HepG2 (cell line): ENCODE results near the gene PFAS. TPM values are rescaled to one million over a fixed set of nuclear protein-coding genes. Genes with fewer than 3 reads are reported as not detected.

ENCODE experiments used
- ATAC-seq: fragments of 200-7000 bp; cut with Tn5 transposase; 3 replicates; pipeline ENCODE4 v1.9.1; 2020; ENCODE audit warnings: mild to moderate bottlenecking, moderate library complexity
- BruUV-seq: library from RNA; stranded (reverse); fragments of 400-500 nt; replicated peaks from 2 replicates; lab custom pipeline; 2021; lab: Mats Ljungman, UMichigan
- CTCF ChIA-PET: fragments of 300-600 bp; formaldehyde crosslinking; extraction: SDS; loops from one replicate; lab custom pipeline; 2021; ENCODE audit warnings: low total read pairs, inconsistent platforms, low intra/inter-chr PET ratio; lab: Yijun Ruan, JAX
- POLR2A ChIA-PET: fragments of 350-600 bp; sonication (Branson Sonifier 250); formaldehyde crosslinking; loops from one replicate; lab custom pipeline; 2020; ENCODE audit warnings: antibody characterized with exemption, inconsistent platforms; lab: Yijun Ruan, JAX
- DNase-seq: peaks from one replicate; pipeline ENCODE4 v3.0.0-alpha.2; 2015; ENCODE audit warnings: low spot score
- FAIRE-seq: peaks from 3 replicates; lab custom pipeline; 2011; peaks lifted over from hg19 to GRCh38; lab: Jason Lieb, UNC
- H2AFZ ChIP-seq: one replicate; pipeline ENCODE4 v1.6.1; 2011; ENCODE audit warnings: low read length, inconsistent platforms
- H3K27ac ChIP-seq: fragments of 300-600 bp; 3 replicates; pipeline ENCODE4 v1.8.0; 2011; ENCODE audit warnings: mixed run types, mild to moderate bottlenecking, mixed read lengths, low read length, inconsistent platforms; ENCODE audit not compliant: insufficient read depth; ENCODE audit errors: extremely low read length
- H3K27me3 ChIP-seq, 2 experiments: fragments of 200-600 bp in 1 of 2; 2 replicates in 1 of 2; 3 replicates in 1 of 2; pipeline versions ENCODE4 v1.6.0 to v1.8.0; 2011; ENCODE audit warnings: low read length in 2 of 2, mild to moderate bottlenecking in 2 of 2, moderate library complexity in 2 of 2, inconsistent platforms in 1 of 2; ENCODE audit not compliant: insufficient read depth in 2 of 2, control insufficient read depth in 1 of 2
- H3K36me3 ChIP-seq, 2 experiments: fragments of 200-600 bp in 1 of 2; replicated peaks in 1 of 2; 2 replicates in 1 of 2; 3 replicates in 1 of 2; pipeline versions ENCODE4 v1.5.1 to v1.8.0; 2011; ENCODE audit warnings: low read length in 2 of 2, inconsistent platforms in 1 of 2; ENCODE audit not compliant: insufficient read depth in 2 of 2, control insufficient read depth in 1 of 2
- H3K4me1 ChIP-seq: 2 replicates; pipeline ENCODE4 v1.5.1; 2012; ENCODE audit warnings: low read length, inconsistent platforms; ENCODE audit not compliant: insufficient read depth
- H3K4me2 ChIP-seq: 2 replicates; pipeline ENCODE4 v1.6.0; 2011; ENCODE audit warnings: low read depth, low read length, inconsistent platforms
- H3K4me3 ChIP-seq, 3 experiments: fragments of 200-600 bp in 1 of 3; sonication (generic), shearing (Covaris generic) in 1 of 3; replicated peaks in 1 of 3; 2 replicates each; pipeline ENCODE4 v1.5.1; 2011 to 2016; ENCODE audit warnings: low read length in 3 of 3, inconsistent platforms in 2 of 3, low read depth in 2 of 3, mild to moderate bottlenecking in 2 of 3, control low read depth in 1 of 3, mixed read lengths in 1 of 3; ENCODE audit not compliant: insufficient read depth in 1 of 3
- H3K79me2 ChIP-seq: one replicate; pipeline ENCODE4 v1.6.1; 2011; ENCODE audit warnings: low read length, inconsistent platforms; ENCODE audit not compliant: insufficient read depth
- H3K9ac ChIP-seq: 2 replicates; pipeline ENCODE4 v1.6.0; 2011; ENCODE audit warnings: mild to moderate bottlenecking, low read depth, low read length, inconsistent platforms; ENCODE audit not compliant: insufficient read depth
- H3K9me3 ChIP-seq: 2 replicates; pipeline ENCODE4 v1.5.1; 2012; ENCODE audit warnings: mild to moderate bottlenecking, low read length
- H4K20me1 ChIP-seq: 2 replicates; pipeline ENCODE4 v1.6.0; 2011; ENCODE audit warnings: inconsistent platforms, mild to moderate bottlenecking, low read length, moderate library complexity; ENCODE audit not compliant: insufficient read depth
- ADNP ChIP-seq: sonication (generic); formaldehyde crosslinking; IDR thresholded peaks from 2 replicates; pipeline ENCODE4 v1.4.0; 2020; ENCODE audit warnings: missing genetic modification reagents
- AHR ChIP-seq: IDR thresholded peaks from 2 replicates; pipeline ENCODE4 v1.6.1; 2018; ENCODE audit warnings: missing genetic modification reagents, missing compliant biosample characterization
- ARNTL ChIP-seq: sonication (generic); formaldehyde crosslinking; IDR thresholded peaks from 2 replicates; pipeline ENCODE4 v1.4.0; 2020; ENCODE audit warnings: mild to moderate bottlenecking, missing genetic modification reagents
- BRD4 ChIP-seq: sonication (generic); formaldehyde crosslinking; IDR thresholded peaks from 2 replicates; pipeline ENCODE4 v1.4.0; 2020; ENCODE audit warnings: missing genetic modification reagents
- CTCF ChIP-seq: sonication (generic); formaldehyde crosslinking; IDR thresholded peaks from 2 replicates; pipeline ENCODE4 v1.5.0; 2020; ENCODE audit warnings: mild to moderate bottlenecking, missing genetic modification reagents, moderate library complexity
- MAZ ChIP-seq, 2 experiments: sonication (generic) in 1 of 2; formaldehyde crosslinking in 1 of 2; IDR thresholded peaks; 2 replicates each; pipeline versions ENCODE4 v1.5.0 to v1.6.1; 2012 to 2020; ENCODE audit warnings: low read depth in 2 of 2, mild to moderate bottlenecking in 2 of 2, borderline replicate concordance in 1 of 2, improper control_type of control experiment in 1 of 2, low read length in 1 of 2, missing genetic modification reagents in 1 of 2, moderate library complexity in 1 of 2
- POLR2G ChIP-seq: fragments of 200-400 bp; formaldehyde crosslinking; IDR thresholded peaks from 2 replicates; pipeline ENCODE4 v1.6.1; 2018; ENCODE audit warnings: mild to moderate bottlenecking, low read depth, low read length, moderate library complexity
- ZNF414 ChIP-seq: sonication (generic); formaldehyde crosslinking; IDR thresholded peaks from 2 replicates; pipeline ENCODE4 v1.5.0; 2020; ENCODE audit warnings: missing genetic modification reagents
- ZNF646 ChIP-seq: sonication (generic); formaldehyde crosslinking; IDR thresholded peaks from 2 replicates; pipeline ENCODE4 v1.9.0; 2021; ENCODE audit warnings: mild to moderate bottlenecking, missing genetic modification reagents
- WGBS: methylation state at CpG from one replicate; pipeline ENCODE4 v1.1.6; 2017; ENCODE audit warnings: low lambda C conversion rate; 5-methylcytosine and 5-hydroxymethylcytosine counted together
- in situ Hi-C: cut with HindIII; loops from 2 replicates; pipeline ENCODE4 v1.10.0; 2017; ENCODE audit warnings: low pct_unique_long_range_greater_than_20kb; ENCODE audit not compliant: extremely low pct_ligation_motif_present
- intact Hi-C: fragments of 100-400 bp; cut with micrococcal nuclease; formaldehyde crosslinking; loops from one replicate; pipeline ENCODE4 v1.10.0; 2022; ENCODE audit not compliant: unreplicated experiment
- polyA plus RNA-seq, 8 experiments: library from polyadenylated mRNA; depleted of rRNA in 3 of 8; stranded (reverse) in 7 of 8; unstranded in 1 of 8; fragments of >200 nt; fragmentation: Illumina TruSeq in 4 of 8; extraction: Trizol in 4 of 8; gene quantifications; 2 replicates each; pipeline versions ENCODE4 v1.2.1 to v1.2.3, GENCODE V29; 2011 to 2016; ENCODE audit warnings: low read depth in 4 of 8, missing spikeins in 1 of 8, mixed read lengths in 1 of 8; ENCODE audit not compliant: insufficient read depth in 1 of 8
- total RNA-seq, 5 experiments: library from RNA; depleted of rRNA; stranded (reverse); fragments of >200 nt; fragmentation: Illumina TruSeq; extraction: Trizol; gene quantifications; 2 replicates each; pipeline ENCODE4 v1.2.3, GENCODE V29; 2016; ENCODE audit warnings: low read depth in 1 of 5

PFAS gene
- total and polyA plus RNA-seq, 2 of the 13 experiments (the other 11 are each of a cell fraction or from before 2014, with no cell fraction given): 49.4 to 58.2 TPM

GRCh38 chr17:8275421-8276290 lies 26.6 kb downstream of the PFAS start:
- POLR2A ChIA-PET: interaction anchor here (1.2 to 3.6 kb wide), 5 partner anchors 8 to 28 kb away, joined by 3 to 14 read pairs (median 6); partner anchors contain the start of genes CTC1, RANGRF and SLC25A35
- ATAC-seq (peak; percentile 48), FAIRE-seq (no peak), DNase-seq (no peak)
- no peaks in the 10 kb centered on the region for H3K9me3 ChIP-seq
- no peak overlapping the region; a peak in 1 of 6 replicates for H3K4me3 ChIP-seq
- no peak overlapping the region for H3K4me2 ChIP-seq
- H3K79me2 ChIP-seq: no peaks in the 10 kb centered on the region
- WGBS: 75% methylated on average over 5 of the region's 9 CpGs
- H3K4me1 ChIP-seq: peaks cover 54% of the 10 kb centered on the region
- no peak overlapping the region for H2AFZ ChIP-seq
- intact Hi-C loops (no loop called here), in situ Hi-C loops (no loop called here)
- H4K20me1 ChIP-seq: no peaks in the 10 kb centered on the region
- peaks cover 0 to 2% of the 10 kb centered on the region in 2 experiments; a peak in 1 of 5 replicates for H3K36me3 ChIP-seq
- H3K9ac ChIP-seq: no peak overlapping the region
- BruUV-seq: no TSS peak
- peak overlapping the region; percentile 81 for H3K27ac ChIP-seq
- H3K27me3 ChIP-seq: no peaks in the 10 kb centered on the region
- CTCF ChIA-PET: no interaction called here
- 0 out of 2 replicates have a peak, but pooled peaks have one; percentile 43 for TF ChIP-seq ZNF414 (CRISPR knock-in tag)
- TF ChIP-seq ARNTL (CRISPR knock-in tag): no peak
- TF ChIP-seq BRD4 (CRISPR knock-in tag): no peak
- TF ChIP-seq AHR (CRISPR knock-in tag): 0 out of 2 replicates have a peak, but pooled peaks have one; percentile 6
- TF ChIP-seq MAZ (IDR thresholded peaks at IDR 0.05; ENCODE audit: borderline replicate concordance, low read depth, low read length): no peak
- 0 out of 2 replicates have a peak, but pooled peaks have one; percentile 41 for TF ChIP-seq MAZ (CRISPR knock-in tag; IDR thresholded peaks at IDR 0.05; ENCODE audit: low read depth)
- TF ChIP-seq CTCF: peak; percentile 28; the same call in 1 of the 2 replicates
- TF ChIP-seq ADNP (CRISPR knock-in tag): no peak
- TF ChIP-seq POLR2G: peak; percentile 37; the same call in 1 of the 2 replicates
- TF ChIP-seq ZNF646 (CRISPR knock-in tag): no peak
